Suprapubic skin (tissue), 4 donors: ENCODE measurements around the gene SULT1C4.

Experiments used
- CTCF ChIP-seq, 2 donors: fragments of 200-600 bp in 1 of 2; fragments of 450-650 bp in 1 of 2; sonication (generic) in 1 of 2; IDR thresholded peaks; one replicate each; pipeline ENCODE4 v1.5.1; 2016 to 2019; ENCODE audit warnings: antibody characterized with exemption in 2 of 2, mild to moderate bottlenecking in 1 of 2, moderate library complexity in 1 of 2
- EP300 ChIP-seq: sonication (generic); formaldehyde crosslinking; IDR thresholded peaks from one replicate; pipeline ENCODE4 v1.6.1; 2017; ENCODE audit warnings: antibody characterized with exemption
- POLR2A ChIP-seq, 2 donors: fragments of 450-650 bp; IDR thresholded peaks; one replicate each; pipeline ENCODE4 v1.6.1; 2017; ENCODE audit warnings: antibody characterized with exemption in 2 of 2, mild to moderate bottlenecking in 2 of 2, moderate library complexity in 2 of 2
- POLR2AphosphoS5 ChIP-seq, 3 donors: sonication (generic); formaldehyde crosslinking; IDR thresholded peaks; one replicate each; pipeline ENCODE4 v1.6.1; 2017; ENCODE audit warnings: antibody characterized with exemption in 3 of 3

DNA sequence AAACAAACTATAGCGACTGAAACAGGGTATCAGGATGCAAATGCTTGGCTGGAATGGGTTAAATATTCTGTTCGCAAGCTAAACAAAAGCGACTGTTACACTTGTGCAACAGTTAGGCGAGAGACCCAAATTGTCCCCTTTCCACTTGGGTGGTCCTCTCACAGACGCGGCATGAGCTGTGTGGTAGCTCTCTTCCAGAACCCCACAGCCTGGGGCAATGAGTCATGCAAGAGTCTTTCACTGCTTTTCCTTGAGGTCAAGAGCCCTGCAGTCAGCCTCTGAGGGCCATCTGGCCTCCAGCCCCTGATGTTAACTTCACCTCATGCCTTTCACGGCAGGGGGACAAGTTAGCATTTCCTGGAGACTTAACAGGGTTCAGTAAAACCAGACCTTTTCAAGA is 25.7 kb downstream of the SULT1C4 start:
- no peak for TF ChIP-seq CTCF (IDR thresholded peaks at IDR 0.05)
- TF ChIP-seq POLR2AphosphoS5 (IDR thresholded peaks at IDR 0.05) = no peak
- TF ChIP-seq POLR2A (IDR thresholded peaks at IDR 0.05) = no peak
- TF ChIP-seq EP300 = no peak
